Tibial nerve (tissue), 3 donors: ENCODE measurements around the gene CNR2.
"Not testable (repeated sequence)": the region's sequence is repeated elsewhere in the genome, so short reads cannot be mapped to it uniquely, and the experiment has no call there.

Source experiments
- POLR2A ChIP-seq, 2 donors: fragments of 450-650 bp; IDR thresholded peaks; one replicate each; pipeline ENCODE4 v1.6.1; 2017; ENCODE audit warnings: antibody characterized with exemption in 2 of 2, mild to moderate bottlenecking in 2 of 2, moderate library complexity in 2 of 2
- TF ChIP-seq, protein P1 (sequence below), 5 experiments: fragments of 200-600 bp in 3 of 5; fragments of 450-650 bp in 2 of 5; sonication (generic) in 3 of 5; IDR thresholded peaks; one replicate each; pipeline ENCODE4 v1.5.1; 2016 to 2019; ENCODE audit warnings: antibody characterized with exemption in 5 of 5, mild to moderate bottlenecking in 3 of 5, moderate library complexity in 2 of 5

DNA sequence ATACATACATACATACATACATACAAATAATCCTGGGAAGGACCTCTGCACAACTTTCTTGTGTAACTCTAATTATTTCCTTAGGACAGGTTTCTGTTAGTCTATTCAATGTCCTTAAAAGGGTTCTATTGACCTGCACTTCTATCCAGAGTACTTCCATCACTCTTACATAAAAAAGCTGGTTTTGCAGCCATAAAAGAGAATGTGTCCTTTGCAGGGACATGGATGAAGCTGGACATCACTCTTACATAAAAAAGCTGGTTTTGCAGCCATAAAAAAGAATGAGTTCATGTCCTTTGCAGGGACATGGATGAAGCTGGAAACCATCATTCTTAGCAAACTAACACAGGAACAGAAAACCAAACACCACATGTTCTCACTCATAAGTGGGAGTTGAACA lies 61.8 kb downstream of the CNR2 start:
- TF ChIP-seq POLR2A (IDR thresholded peaks at IDR 0.05): not testable (repeated sequence)
- TF ChIP-seq, protein P1, sequence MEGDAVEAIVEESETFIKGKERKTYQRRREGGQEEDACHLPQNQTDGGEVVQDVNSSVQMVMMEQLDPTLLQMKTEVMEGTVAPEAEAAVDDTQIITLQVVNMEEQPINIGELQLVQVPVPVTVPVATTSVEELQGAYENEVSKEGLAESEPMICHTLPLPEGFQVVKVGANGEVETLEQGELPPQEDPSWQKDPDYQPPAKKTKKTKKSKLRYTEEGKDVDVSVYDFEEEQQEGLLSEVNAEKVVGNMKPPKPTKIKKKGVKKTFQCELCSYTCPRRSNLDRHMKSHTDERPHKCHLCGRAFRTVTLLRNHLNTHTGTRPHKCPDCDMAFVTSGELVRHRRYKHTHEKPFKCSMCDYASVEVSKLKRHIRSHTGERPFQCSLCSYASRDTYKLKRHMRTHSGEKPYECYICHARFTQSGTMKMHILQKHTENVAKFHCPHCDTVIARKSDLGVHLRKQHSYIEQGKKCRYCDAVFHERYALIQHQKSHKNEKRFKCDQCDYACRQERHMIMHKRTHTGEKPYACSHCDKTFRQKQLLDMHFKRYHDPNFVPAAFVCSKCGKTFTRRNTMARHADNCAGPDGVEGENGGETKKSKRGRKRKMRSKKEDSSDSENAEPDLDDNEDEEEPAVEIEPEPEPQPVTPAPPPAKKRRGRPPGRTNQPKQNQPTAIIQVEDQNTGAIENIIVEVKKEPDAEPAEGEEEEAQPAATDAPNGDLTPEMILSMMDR (IDR thresholded peaks at IDR 0.05): not testable (repeated sequence)
